Measurements from ENCODE around the gene MYL12B. TPM values are rescaled to one million over a fixed set of nuclear protein-coding genes. Genes with fewer than 3 reads are reported as not detected.
"Not testable (repeated sequence)": the region's sequence is repeated elsewhere in the genome, so short reads cannot be mapped to it uniquely, and the experiment has no call there.

The MYL12B gene
- total RNA-seq, 1 donor from 2014 or later, result 305 TPM

- intact Hi-C loops (cut with micrococcal nuclease), result loop anchor here (10.0 kb wide), 1 partner anchor 2000 kb away; the partner anchor contains the start of gene ZBTB14
Measured at GRCh38 chr18:3294435-3295080, 32.6 kb downstream of the MYL12B start.

GRCh38 chr18:3297025-3297984, 35.4 kb downstream of the MYL12B start:
- intact Hi-C loops (cut with micrococcal nuclease), result loop anchor here (1.0 to 10.0 kb wide), 14 partner anchors 8 to 1997 kb away; partner anchors contain the start of genes MYL12A and ZBTB14

- intact Hi-C loops (cut with micrococcal nuclease), result loop anchor here (1.0 to 2.0 kb wide), 3 partner anchors 8 to 289 kb away; no protein-coding TSS in a partner anchor
Measured at GRCh38 chr18:3304832-3305231, 42.9 kb downstream of the MYL12B start.

- intact Hi-C loops (cut with micrococcal nuclease), result loop anchor here (1.0 to 2.0 kb wide), 3 partner anchors 8 to 289 kb away; no protein-coding TSS in a partner anchor
Measured at GRCh38 chr18:3305354-3305762, 43.4 kb downstream of the MYL12B start.

- intact Hi-C loops (cut with micrococcal nuclease), result loop anchor here (1.0 to 2.0 kb wide), 3 partner anchors 9 to 288 kb away; no protein-coding TSS in a partner anchor
Measured at GRCh38 chr18:3305933-3306332, 44.0 kb downstream of the MYL12B start.

- intact Hi-C loops (cut with micrococcal nuclease), result no loop called here
Measured at GRCh38 chr18:3306391-3306790, 44.5 kb downstream of the MYL12B start.

GRCh38 chr18:3313685-3314084, 51.8 kb downstream of the MYL12B start:
- intact Hi-C loops (cut with micrococcal nuclease), result no loop called here

- intact Hi-C loops (cut with micrococcal nuclease), result not testable (repeated sequence)
Measured at GRCh38 chr18:3315344-3315743, 53.4 kb downstream of the MYL12B start.

GRCh38 chr18:3319399-3319798, 57.5 kb downstream of the MYL12B start:
- intact Hi-C loops (cut with micrococcal nuclease), result loop anchor here (2.0 kb wide), 1 partner anchor 15 kb away; no protein-coding TSS in a partner anchor

- intact Hi-C loops (cut with micrococcal nuclease), result loop anchor here (2.0 kb wide), 1 partner anchor 15 kb away; no protein-coding TSS in a partner anchor
Measured at GRCh38 chr18:3319894-3320454, 58.0 kb downstream of the MYL12B start.

- intact Hi-C loops (cut with micrococcal nuclease), result no loop called here
Measured at GRCh38 chr18:3321133-3321812, 59.3 kb downstream of the MYL12B start.

GRCh38 chr18:3323900-3324299, 62.0 kb downstream of the MYL12B start:
- intact Hi-C loops (cut with micrococcal nuclease), result loop anchor here (1.0 to 2.0 kb wide), 3 partner anchors 43 to 342 kb away; no protein-coding TSS in a partner anchor

Other genes starting within 250 kb of the MYL12B start
- 92.8 and 95.3 TPM in 2 replicates for gene LPIN2, start 249.0 kb upstream of the MYL12B start, total RNA-seq
- 1.0 and 1.6 TPM in 2 replicates for gene MYOM1, start 42.2 kb upstream of the MYL12B start, total RNA-seq
- 692 and 694 TPM in 2 replicates for gene MYL12A, start 14.3 kb upstream of the MYL12B start, total RNA-seq
- gene TGIF1, start 188.0 kb downstream of the MYL12B start, total RNA-seq, result 11.6 and 14.1 TPM in 2 replicates

Measured in T-helper 1 cell treated with Interleukin-12 subunit alpha and Interleukin-12 subunit beta and Interleukin-4 antibody, amounts not matched to agents 30 ng/mL and 1 ng/mL, for 36 hours (primary cell).